Measurements from ENCODE around the gene STRN4. TPM values are rescaled to one million over a fixed set of nuclear protein-coding genes. Genes with fewer than 3 reads are reported as not detected.

Gene STRN4
- total RNA-seq, 1 donor from 2014 or later: 69.1 TPM

DNA sequence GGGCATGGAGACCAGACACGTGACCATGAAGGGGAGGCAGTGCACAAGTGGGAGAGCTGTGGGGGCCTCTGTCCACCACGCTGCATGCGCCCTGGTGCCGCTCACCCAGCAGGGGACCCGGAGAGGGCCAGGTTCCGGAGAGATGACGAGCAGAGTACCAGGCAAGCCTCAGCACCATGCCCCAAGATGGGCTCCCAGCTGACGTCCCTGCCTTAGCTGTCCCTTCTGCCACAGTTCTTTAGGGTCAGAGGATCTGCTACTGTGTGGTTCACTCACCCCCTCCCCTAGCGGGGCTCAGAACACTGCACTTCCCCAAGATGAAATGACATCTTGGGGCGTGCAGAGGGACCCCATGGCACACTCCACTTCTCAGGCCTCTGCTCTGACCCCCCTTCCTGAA lies 19.7 kb downstream of the STRN4 start:
- peaks cover 100% of the 10 kb centered on the region for H3K36me3 ChIP-seq
- H3K27me3 ChIP-seq (ENCODE audit: low read depth): no peaks in the 10 kb centered on the region
- DNase-seq: no peak
- H3K9me3 ChIP-seq: no peaks in the 10 kb centered on the region
- peaks cover 44% of the 10 kb centered on the region for H3K4me1 ChIP-seq
- H3K27ac ChIP-seq: no peak overlapping the region
- intact Hi-C loops (cut with DNase I): no loop called here
- no peak for ATAC-seq
- TF ChIP-seq CTCF (IDR thresholded peaks at IDR 0.05): no peak
- no peak overlapping the region for H3K4me3 ChIP-seq

GRCh38 chr19:46725859-46726393 lies 20.3 kb downstream of the STRN4 start:
- DNase-seq (no peak), ATAC-seq (no peak)
- Histone ChIP-seq H3K27ac (no peak overlapping the region), H3K9me3 (no peaks in the 10 kb centered on the region), H3K4me3 (no peak overlapping the region), H3K4me1 (peaks cover 38% of the 10 kb centered on the region), H3K27me3 (ENCODE audit: low read depth) (no peaks in the 10 kb centered on the region), H3K36me3 (peaks cover 100% of the 10 kb centered on the region)
- intact Hi-C loops (cut with DNase I): no loop called here
- no peak for TF ChIP-seq CTCF (IDR thresholded peaks at IDR 0.05)

DNA sequence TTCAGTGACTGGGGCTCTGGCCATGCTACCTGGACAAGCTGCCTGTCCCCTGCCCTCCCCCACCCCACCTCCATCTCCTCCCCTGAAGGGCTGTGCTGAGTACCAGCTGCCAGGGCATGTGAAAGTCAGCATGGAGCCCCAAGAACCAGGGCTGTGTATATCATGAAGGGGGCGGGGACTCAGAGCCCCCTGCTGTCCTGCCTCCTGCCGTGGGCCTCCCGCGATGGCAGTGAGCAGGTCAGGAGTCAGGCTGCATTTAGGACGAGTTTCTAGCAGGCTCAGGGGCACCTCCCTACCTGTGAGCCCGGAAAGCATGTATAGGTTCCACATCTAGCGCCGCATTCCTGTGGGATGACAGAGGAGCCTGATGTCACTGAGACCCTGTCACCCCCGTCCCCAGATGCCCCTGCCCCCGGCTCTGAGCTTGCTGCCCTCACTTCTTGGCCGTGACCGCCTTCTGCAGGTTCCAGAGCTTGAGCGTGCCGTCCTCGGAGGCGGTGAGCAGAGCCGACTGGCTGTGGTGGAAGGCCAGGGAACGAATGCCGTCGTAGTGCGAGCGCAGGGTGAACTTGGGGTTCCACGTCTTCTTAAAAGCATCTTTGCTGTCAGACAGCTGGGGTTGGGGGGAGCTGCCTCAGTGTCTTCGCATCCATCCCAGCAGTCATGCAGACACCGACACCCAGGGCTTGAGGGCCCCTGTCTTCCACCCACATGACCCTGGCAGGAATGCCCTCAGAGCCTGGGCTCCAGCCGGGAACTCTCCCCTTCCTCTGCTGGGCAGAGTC lies 21.0 kb downstream of the STRN4 start:
- intact Hi-C loops (cut with DNase I): no loop called here
- H3K4me1 ChIP-seq: peaks cover 31% of the 10 kb centered on the region
- TF ChIP-seq CTCF (IDR thresholded peaks at IDR 0.05): no peak
- no peak overlapping the region for H3K27ac ChIP-seq
- ATAC-seq (no peak), DNase-seq (no peak)
- no peaks in the 10 kb centered on the region for H3K27me3 ChIP-seq (ENCODE audit: low read depth)
- no peaks in the 10 kb centered on the region for H3K9me3 ChIP-seq
- H3K36me3 ChIP-seq: peaks cover 100% of the 10 kb centered on the region
- no peak overlapping the region for H3K4me3 ChIP-seq

DNA sequence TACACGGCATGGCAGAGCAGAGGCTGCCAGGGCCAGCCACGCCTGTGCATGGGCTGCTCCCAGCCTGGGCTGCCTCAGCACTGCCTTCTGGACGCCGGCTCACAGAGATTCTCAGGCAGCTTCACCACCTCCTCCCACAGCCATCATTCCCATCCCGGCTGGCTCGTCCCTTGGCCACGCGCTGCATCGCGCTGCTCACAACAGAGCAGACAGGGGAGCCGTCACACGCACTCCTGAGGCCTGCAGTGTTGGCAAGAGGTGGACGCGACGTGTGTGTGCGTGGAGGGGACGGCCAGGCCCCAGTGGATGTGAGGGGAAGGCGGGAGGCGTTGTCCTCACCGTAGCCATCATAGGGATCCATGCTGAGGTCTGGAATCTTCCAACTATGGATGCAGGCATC lies 21.8 kb downstream of the STRN4 start:
- intact Hi-C loops (cut with DNase I): no loop called here
- no peak overlapping the region for H3K4me3 ChIP-seq
- H3K27ac ChIP-seq: no peak overlapping the region
- no peak for ATAC-seq
- TF ChIP-seq CTCF (IDR thresholded peaks at IDR 0.05): no peak
- H3K9me3 ChIP-seq: no peaks in the 10 kb centered on the region
- H3K27me3 ChIP-seq (ENCODE audit: low read depth): no peaks in the 10 kb centered on the region
- DNase-seq: no peak
- peaks cover 99% of the 10 kb centered on the region for H3K36me3 ChIP-seq
- H3K4me1 ChIP-seq: peaks cover 37% of the 10 kb centered on the region

GRCh38 chr19:46723471-46723870 lies 22.8 kb downstream of the STRN4 start:
- no peak for TF ChIP-seq CTCF (IDR thresholded peaks at IDR 0.05)
- Histone ChIP-seq H3K9me3 (no peaks in the 10 kb centered on the region), H3K4me3 (no peak overlapping the region), H3K27me3 (ENCODE audit: low read depth) (no peaks in the 10 kb centered on the region), H3K36me3 (peaks cover 89% of the 10 kb centered on the region), H3K4me1 (peaks cover 37% of the 10 kb centered on the region), H3K27ac (no peak overlapping the region)
- DNase-seq (no peak), ATAC-seq (no peak)
- intact Hi-C loops (cut with DNase I): no loop called here
